Endothelial cell of umbilical vein (primary cell): ENCODE results near the gene RNF187. TPM values are rescaled to one million over a fixed set of nuclear protein-coding genes. Genes with fewer than 3 reads are reported as not detected.

ENCODE experiments used
- BruUV-seq: library from RNA; stranded (reverse); fragments of 400-500 nt; replicated peaks from 2 replicates; lab custom pipeline; 2021; lab: Mats Ljungman, UMichigan
- CTCF ChIA-PET: fragments of 300-600, 350-600 bp; sonication (Branson Sonifier 250); formaldehyde crosslinking; loops from one replicate; lab custom pipeline; 2021; ENCODE audit warnings: antibody characterized with exemption, inconsistent platforms; lab: Charles Lee
- POLR2A ChIA-PET: fragments of 300-600, 350-600 bp; sonication (Branson Sonifier 250); formaldehyde crosslinking; loops from one replicate; lab custom pipeline; 2021; ENCODE audit warnings: antibody characterized with exemption, inconsistent platforms; lab: Charles Lee
- DNase-seq: peaks from one replicate; pipeline ENCODE4 v3.0.0-alpha.2; 2011; ENCODE audit warnings: low read depth, low spot score
- FAIRE-seq: peaks from 2 replicates; lab custom pipeline; 2011; peaks lifted over from hg19 to GRCh38; lab: Jason Lieb, UNC
- H2AFZ ChIP-seq: 2 replicates; pipeline ENCODE4 v1.6.0; 2012; ENCODE audit warnings: low read depth, low read length, control low read depth, inconsistent platforms
- H3K27ac ChIP-seq: 2 replicates; pipeline ENCODE4 v1.5.1; 2011; ENCODE audit warnings: low read depth, mild to moderate bottlenecking, control low read depth, low read length, moderate library complexity; ENCODE audit not compliant: insufficient read depth
- H3K27me3 ChIP-seq, 2 experiments: 2 replicates each; pipeline versions ENCODE4 v1.6.0 to v1.6.1; 2011; ENCODE audit warnings: low read length in 2 of 2, mixed read lengths in 1 of 2; ENCODE audit not compliant: control insufficient read depth in 2 of 2, insufficient read depth in 2 of 2
- H3K36me3 ChIP-seq, 2 experiments: 2 replicates in 1 of 2; 3 replicates in 1 of 2; pipeline ENCODE4 v1.5.1; 2011; ENCODE audit warnings: low read length in 2 of 2, mild to moderate bottlenecking in 1 of 2, moderate library complexity in 1 of 2; ENCODE audit not compliant: control insufficient read depth in 2 of 2, insufficient read depth in 2 of 2; ENCODE audit errors: extremely low read depth in 1 of 2
- H3K4me1 ChIP-seq: 3 replicates; pipeline ENCODE4 v1.5.1; 2011; ENCODE audit warnings: mild to moderate bottlenecking, low read length; ENCODE audit not compliant: control insufficient read depth, insufficient read depth; ENCODE audit errors: extremely low read depth
- H3K4me2 ChIP-seq: 2 replicates; pipeline ENCODE4 v1.6.1; 2011; ENCODE audit warnings: low read length, control low read depth, mixed read lengths; ENCODE audit not compliant: insufficient read depth
- H3K4me3 ChIP-seq, 3 experiments: fragments of 200-600 bp in 1 of 3; sonication (generic), shearing (Covaris generic) in 1 of 3; replicated peaks in 1 of 3; 2 replicates each; pipeline ENCODE4 v1.5.1; 2011 to 2016; ENCODE audit warnings: control low read depth in 3 of 3, low read length in 3 of 3, mild to moderate bottlenecking in 2 of 3, inconsistent platforms in 1 of 3, low read depth in 1 of 3, moderate library complexity in 1 of 3; ENCODE audit not compliant: insufficient read depth in 1 of 3
- H3K79me2 ChIP-seq: 2 replicates; pipeline ENCODE4 v1.6.0; 2012; ENCODE audit warnings: low read length, inconsistent platforms; ENCODE audit not compliant: control insufficient read depth, insufficient read depth
- H3K9ac ChIP-seq: replicated peaks from 2 replicates; pipeline ENCODE3; 2011; ENCODE audit warnings: low read length, control low read depth; ENCODE audit not compliant: insufficient read depth; ENCODE audit errors: extremely low read depth
- H3K9me1 ChIP-seq: replicated peaks from 3 replicates; pipeline ENCODE4 v1.6.0; 2011; ENCODE audit warnings: mild to moderate bottlenecking, low read length; ENCODE audit not compliant: control insufficient read depth, insufficient read depth; ENCODE audit errors: extremely low read depth
- H3K9me3 ChIP-seq: replicated peaks from 2 replicates; pipeline ENCODE4 v1.5.1; 2012; ENCODE audit warnings: low read length, inconsistent platforms; ENCODE audit not compliant: control insufficient read depth, insufficient read depth
- H4K20me1 ChIP-seq: replicated peaks from 2 replicates; pipeline ENCODE3; 2011; ENCODE audit warnings: mild to moderate bottlenecking, low read length; ENCODE audit not compliant: control insufficient read depth, insufficient read depth; ENCODE audit errors: extremely low read depth
- GATA2 ChIP-seq: IDR thresholded peaks from 2 replicates; pipeline ENCODE4 v1.7.0; 2011; ENCODE audit warnings: low read depth, mild to moderate bottlenecking, moderate library complexity, mixed read lengths, low read length; ENCODE audit not compliant: insufficient read length, insufficient read depth
- dilution Hi-C: fragments of 300-500 bp; cut with MboI; formaldehyde crosslinking; loops from one replicate; pipeline ENCODE4 v1.15.0; 2019; ENCODE audit warnings: low sequenced_read_pairs; ENCODE audit not compliant: extremely low pct_ligation_motif_present
- intact Hi-C: fragments of 100-400 bp; cut with micrococcal nuclease; formaldehyde crosslinking; loops from one replicate; pipeline ENCODE4 v1.10.0; 2022
- polyA plus RNA-seq, 4 experiments: library from polyadenylated mRNA; depleted of rRNA in 3 of 4; stranded (reverse) in 3 of 4; unstranded in 1 of 4; fragments of >200 nt; gene quantifications; 2 replicates each; pipeline versions ENCODE4 v1.2.1 to v1.2.3, GENCODE V29; 2011 to 2012; ENCODE audit warnings: missing spikeins in 1 of 4
- total RNA-seq: library from RNA; stranded (reverse); gene quantifications from 2 replicates; pipeline ENCODE4 v1.2.3, GENCODE V29; 2021
- TF ChIP-seq, protein P1 (sequence below), 2 donors: IDR thresholded peaks; 1 replicate in 1 of 2; 2 replicates in 1 of 2; pipeline ENCODE4 v1.5.1; 2011; ENCODE audit warnings: low read length in 2 of 2, mild to moderate bottlenecking in 2 of 2, moderate library complexity in 2 of 2, control low read depth in 1 of 2, inconsistent platforms in 1 of 2, low read depth in 1 of 2; ENCODE audit not compliant: insufficient read depth in 1 of 2; ENCODE audit errors: extremely low read depth in 1 of 2

The RNF187 gene
- total and polyA plus RNA-seq, 2 donors (not counting 3 experiments of a cell fraction or from before 2014, with no cell fraction given), result 48.0 to 86.4 TPM

DNA sequence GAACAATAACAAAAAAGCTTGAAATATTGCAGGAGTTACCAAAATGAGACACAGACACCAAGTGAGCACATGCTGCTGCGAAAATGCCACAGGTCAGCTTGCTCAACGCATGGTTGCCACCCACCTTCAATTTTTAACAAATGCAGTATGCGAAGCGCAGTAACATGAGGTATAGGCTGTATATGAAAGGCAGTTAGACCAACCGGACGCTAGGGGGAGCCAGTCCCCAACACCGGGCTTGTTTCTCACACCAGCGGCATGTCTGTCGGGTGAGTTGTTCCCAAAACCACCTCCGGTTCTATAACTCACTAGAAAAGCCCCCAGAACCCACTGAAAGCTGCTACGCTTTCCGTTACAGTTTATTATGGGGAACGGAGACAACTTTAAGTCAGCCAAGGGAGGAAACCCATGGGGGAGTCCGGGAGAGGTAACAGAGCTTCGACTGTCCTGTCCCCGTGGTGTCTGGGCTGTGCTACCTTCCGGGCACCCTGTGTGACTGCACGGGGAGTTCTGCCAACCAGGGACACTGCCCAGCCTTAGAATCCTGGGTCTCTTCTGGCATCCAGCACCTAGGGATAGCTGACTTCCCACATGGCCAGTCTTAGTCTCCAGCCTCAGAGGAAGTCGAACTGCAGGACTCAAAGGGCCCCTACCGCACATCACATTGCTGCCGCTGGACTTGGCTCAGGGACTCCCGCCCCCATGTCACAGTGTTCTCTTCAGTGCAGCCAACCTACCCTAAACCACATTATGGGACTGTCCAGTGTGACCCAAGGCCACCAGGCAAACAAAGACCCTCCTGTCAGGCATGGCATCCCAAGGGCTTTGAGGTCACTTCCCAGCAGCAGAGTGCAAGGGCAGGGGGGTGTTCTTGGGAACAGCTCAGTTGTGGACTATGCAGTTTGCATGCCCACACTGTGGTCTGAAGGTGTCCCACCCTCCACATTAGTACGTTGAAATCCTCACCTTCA, 14.0 kb downstream of the RNF187 start:
- H3K27me3 ChIP-seq, result peaks cover 0 to 3% of the 10 kb centered on the region in 2 experiments
- no peaks in the 10 kb centered on the region for H3K36me3 ChIP-seq
- DNase-seq (peak; percentile 77), FAIRE-seq (peak; percentile 91)
- TF ChIP-seq, protein P1, sequence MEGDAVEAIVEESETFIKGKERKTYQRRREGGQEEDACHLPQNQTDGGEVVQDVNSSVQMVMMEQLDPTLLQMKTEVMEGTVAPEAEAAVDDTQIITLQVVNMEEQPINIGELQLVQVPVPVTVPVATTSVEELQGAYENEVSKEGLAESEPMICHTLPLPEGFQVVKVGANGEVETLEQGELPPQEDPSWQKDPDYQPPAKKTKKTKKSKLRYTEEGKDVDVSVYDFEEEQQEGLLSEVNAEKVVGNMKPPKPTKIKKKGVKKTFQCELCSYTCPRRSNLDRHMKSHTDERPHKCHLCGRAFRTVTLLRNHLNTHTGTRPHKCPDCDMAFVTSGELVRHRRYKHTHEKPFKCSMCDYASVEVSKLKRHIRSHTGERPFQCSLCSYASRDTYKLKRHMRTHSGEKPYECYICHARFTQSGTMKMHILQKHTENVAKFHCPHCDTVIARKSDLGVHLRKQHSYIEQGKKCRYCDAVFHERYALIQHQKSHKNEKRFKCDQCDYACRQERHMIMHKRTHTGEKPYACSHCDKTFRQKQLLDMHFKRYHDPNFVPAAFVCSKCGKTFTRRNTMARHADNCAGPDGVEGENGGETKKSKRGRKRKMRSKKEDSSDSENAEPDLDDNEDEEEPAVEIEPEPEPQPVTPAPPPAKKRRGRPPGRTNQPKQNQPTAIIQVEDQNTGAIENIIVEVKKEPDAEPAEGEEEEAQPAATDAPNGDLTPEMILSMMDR (IDR thresholded peaks at IDR 0.05; ENCODE audit: extremely low read depth in 1 of 2, insufficient read depth in 1 of 2, low read depth in 1 of 2, low read length in 2 of 2), result peak; percentile 91 to 94
- no peak for TF ChIP-seq GATA2
- H3K79me2 ChIP-seq, result no peaks in the 10 kb centered on the region
- peak overlapping the region; percentile 61 for H2AFZ ChIP-seq
- no peaks in the 10 kb centered on the region for H3K9me3 ChIP-seq
- no peaks in the 10 kb centered on the region for H4K20me1 ChIP-seq
- BruUV-seq, result no TSS peak
- no peak overlapping the region for H3K9ac ChIP-seq
- dilution Hi-C loops (no loop called here), intact Hi-C loops (loop anchor here (5.0 kb wide), 2 partner anchors 114 to 369 kb away; no protein-coding TSS in a partner anchor)
- H3K4me2 ChIP-seq, result peak overlapping the region; percentile 28
- H3K4me1 ChIP-seq, result no peaks in the 10 kb centered on the region
- no peak overlapping the region for H3K27ac ChIP-seq
- H3K4me3 ChIP-seq, result no peak overlapping the region
- H3K9me1 ChIP-seq, result no peaks in the 10 kb centered on the region
- ChIA-PET CTCF (interaction anchor here (0.6 to 2.4 kb wide), 16 partner anchors 9 to 502 kb away, joined by 3 to 15 read pairs (median 5); partner anchors contain the start of gene RNF187), POLR2A (no interaction called here)
